ENCODE data around the gene MARK1.

Gene MARK1

GRCh38 chr1:220575718-220576497, 48.0 kb downstream of the MARK1 start:
- no peak for TF ChIP-seq ATF2 (tag by site-specific recombination; IDR thresholded peaks at IDR 0.05; ENCODE audit: low read depth)
- no peak for TF ChIP-seq ZNF514 (tag by site-specific recombination; IDR thresholded peaks at IDR 0.05)
- CTCF ChIA-PET, result no interaction called here
- H3K36me3 ChIP-seq (ENCODE audit: control insufficient read depth in 2 of 2, insufficient read depth in 1 of 2, low read length in 2 of 2), result no peaks in the 10 kb centered on the region
- POLR2A ChIA-PET, result no interaction called here
- H3K4me1 ChIP-seq (ENCODE audit: control insufficient read depth, insufficient read depth, low read length), result no peaks in the 10 kb centered on the region
- no peak overlapping the region for H3K4me3 ChIP-seq (ENCODE audit: low read depth, low read length)
- H3K9me3 ChIP-seq (ENCODE audit: control insufficient read depth, insufficient read depth, low read depth, low read length), result peaks cover 4% of the 10 kb centered on the region
- no peak overlapping the region for H3K27ac ChIP-seq (ENCODE audit: extremely low read depth, low read depth, low read length)

GRCh38 chr1:220577926-220578325, 50.0 kb downstream of the MARK1 start:
- ChIA-PET POLR2A (no interaction called here), CTCF (interaction anchor here (0.6 to 0.8 kb wide), 2 partner anchors 12 to 407 kb away, joined by 3 read pairs; no protein-coding TSS in a partner anchor)
- H3K36me3 ChIP-seq (ENCODE audit: control insufficient read depth in 2 of 2, insufficient read depth in 1 of 2, low read length in 2 of 2), result no peaks in the 10 kb centered on the region
- no peak overlapping the region for H3K27ac ChIP-seq (ENCODE audit: extremely low read depth, low read depth, low read length)
- H3K9me3 ChIP-seq (ENCODE audit: control insufficient read depth, insufficient read depth, low read depth, low read length), result peaks cover 4% of the 10 kb centered on the region
- TF ChIP-seq SALL2 (tag by site-specific recombination; IDR thresholded peaks at IDR 0.05; ENCODE audit: borderline replicate concordance) (no peak), ZNF658 (tag by site-specific recombination; IDR thresholded peaks at IDR 0.05) (no peak), ZNF362 (tag by site-specific recombination; IDR thresholded peaks at IDR 0.05) (no peak), SETDB1 (IDR thresholded peaks at IDR 0.05; ENCODE audit: insufficient read length, low read length) (no peak), ZNF521 (tag by site-specific recombination; IDR thresholded peaks at IDR 0.05) (no peak), KLF8 (tag by site-specific recombination; IDR thresholded peaks at IDR 0.05) (no peak), REST (tag by site-specific recombination; IDR thresholded peaks at IDR 0.05) (no peak), ZNF629 (tag by site-specific recombination; IDR thresholded peaks at IDR 0.05) (no peak), ZNF138 (tag by site-specific recombination; IDR thresholded peaks at IDR 0.05; ENCODE audit: borderline replicate concordance) (no peak), ZNF274 (IDR thresholded peaks at IDR 0.05; ENCODE audit: low read length) (no peak), ZNF274 (tag by site-specific recombination; IDR thresholded peaks at IDR 0.05; ENCODE audit: borderline replicate concordance) (no peak), ZNF223 (tag by site-specific recombination; IDR thresholded peaks at IDR 0.05) (no peak), ZNF2 (tag by site-specific recombination; IDR thresholded peaks at IDR 0.05) (no peak), ZNF133 (tag by site-specific recombination; IDR thresholded peaks at IDR 0.05) (no peak), TCF7L2 (IDR thresholded peaks at IDR 0.05; ENCODE audit: borderline replicate concordance, low read depth, low read length) (no peak), KLF16 (tag by site-specific recombination; IDR thresholded peaks at IDR 0.05) (no peak), PRDM4 (tag by site-specific recombination; IDR thresholded peaks at IDR 0.05) (no peak)
- H3K4me1 ChIP-seq (ENCODE audit: control insufficient read depth, insufficient read depth, low read length), result no peaks in the 10 kb centered on the region
- no peak overlapping the region for H3K4me3 ChIP-seq (ENCODE audit: low read depth, low read length)

Measured in HEK293 (cell line).